NCI-H1105 (cell line): ENCODE data around the gene TRIM62.
A peak's percentile ranks its signal among the peaks of the same experiment; 100 is the strongest.
"Not testable (repeated sequence)": the region's sequence is repeated elsewhere in the genome, so short reads cannot be mapped to it uniquely, and the experiment has no call there.

Experiments used
- DNase-seq: peaks from one replicate; lab custom pipeline; 2025; lab: John Stamatoyannopoulos, UW

TRIM62 gene

GRCh38 chr1:33133478-33134105 lies 48.3 kb downstream of the TRIM62 start:
- DNase-seq = no peak

- no peak for DNase-seq
These were observed 49.3 kb downstream of the TRIM62 start for GRCh38 chr1:33132549-33132948.

GRCh38 chr1:33131191-33131590 lies 50.7 kb downstream of the TRIM62 start:
- no peak for DNase-seq

DNA sequence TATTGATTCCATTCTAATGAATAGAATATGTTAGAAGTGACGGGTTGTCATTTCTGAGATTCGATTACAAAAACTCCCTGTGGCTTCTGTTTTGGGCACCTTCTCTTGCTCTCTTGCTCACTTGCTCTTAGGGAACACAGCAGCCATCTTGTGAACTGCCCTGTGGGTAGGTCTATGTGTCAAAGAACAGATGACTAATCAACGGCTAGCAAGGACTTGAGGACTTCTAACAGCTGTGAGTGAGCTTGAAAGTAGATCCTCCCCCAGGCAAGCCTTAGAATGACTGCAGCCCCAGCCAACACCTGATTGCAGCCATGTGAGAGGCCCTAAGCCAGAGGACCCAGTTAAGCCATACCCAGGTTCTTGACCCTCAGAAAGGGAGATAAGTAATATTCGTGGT lies 51.5 kb downstream of the TRIM62 start:
- DNase-seq = no peak

- no peak for DNase-seq
These were observed 53.1 kb downstream of the TRIM62 start for GRCh38 chr1:33128781-33129180.

- peak; percentile 99 for DNase-seq
These were observed 54.6 kb downstream of the TRIM62 start for GRCh38 chr1:33127001-33127823.

- DNase-seq = no peak
These were observed 55.3 kb downstream of the TRIM62 start for GRCh38 chr1:33126411-33127000.

GRCh38 chr1:33124647-33125046 lies 57.2 kb downstream of the TRIM62 start:
- DNase-seq = not testable (repeated sequence)

GRCh38 chr1:33123266-33123665 lies 58.6 kb downstream of the TRIM62 start:
- no peak for DNase-seq

GRCh38 chr1:33122483-33123178 lies 59.2 kb downstream of the TRIM62 start:
- DNase-seq = no peak

DNA sequence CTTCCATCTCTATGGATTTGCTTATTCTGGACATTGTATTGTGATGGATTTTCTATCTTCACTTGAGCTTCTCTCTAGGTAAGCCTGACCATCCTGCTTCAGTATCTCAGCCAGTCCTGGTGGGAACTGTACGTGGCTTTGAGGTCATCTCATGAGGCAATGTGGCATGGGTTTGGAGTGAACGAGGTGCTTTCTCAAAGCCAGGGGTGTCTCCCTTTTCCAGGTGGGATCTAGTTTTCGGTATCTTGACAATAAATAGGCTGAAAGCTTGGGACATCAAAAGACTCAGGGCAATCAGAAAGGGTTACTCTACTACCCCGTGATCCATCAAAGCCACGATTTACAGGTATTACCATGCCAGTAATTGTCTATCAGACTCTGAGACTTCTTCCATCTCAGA lies 60.1 kb downstream of the TRIM62 start:
- no peak for DNase-seq

DNA sequence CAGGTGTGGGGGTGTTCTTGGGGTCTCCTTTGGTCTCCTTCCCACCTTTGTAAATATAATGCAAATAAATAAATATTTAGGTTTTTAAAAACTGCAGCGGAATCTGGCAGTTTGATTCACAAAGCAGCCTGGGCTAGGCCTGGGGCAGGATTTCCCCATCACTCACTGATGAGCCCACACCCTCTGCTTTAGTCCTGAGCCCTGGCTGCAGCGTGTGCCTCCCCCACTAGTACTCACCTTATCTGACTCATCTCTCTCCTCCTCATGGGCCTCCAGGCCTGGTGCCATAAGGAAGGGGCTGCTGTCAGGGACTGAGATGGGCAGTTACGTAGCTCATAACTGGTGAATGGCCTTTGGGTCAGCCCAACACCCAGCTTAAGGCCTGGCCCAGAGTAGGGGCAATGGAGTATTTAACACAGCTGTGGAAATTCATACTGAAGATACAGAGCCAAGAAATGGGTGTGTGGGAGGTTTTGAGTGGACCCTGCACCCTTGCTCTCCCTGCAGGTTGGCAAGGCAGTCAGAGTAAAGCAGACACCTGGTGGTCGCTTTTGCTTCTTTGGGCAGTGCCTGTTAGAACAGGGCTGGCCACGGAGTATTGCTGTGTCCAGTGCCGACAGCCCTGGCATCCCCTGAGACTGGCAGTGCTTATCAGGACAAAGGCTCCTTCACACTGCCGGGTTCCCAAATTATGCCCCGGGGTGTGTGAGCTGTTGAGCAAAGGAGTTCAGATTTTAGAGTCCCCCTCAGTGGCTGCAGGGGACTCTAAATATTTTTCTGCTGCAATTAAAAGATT lies 61.2 kb downstream of the TRIM62 start:
- DNase-seq = no peak

DNA sequence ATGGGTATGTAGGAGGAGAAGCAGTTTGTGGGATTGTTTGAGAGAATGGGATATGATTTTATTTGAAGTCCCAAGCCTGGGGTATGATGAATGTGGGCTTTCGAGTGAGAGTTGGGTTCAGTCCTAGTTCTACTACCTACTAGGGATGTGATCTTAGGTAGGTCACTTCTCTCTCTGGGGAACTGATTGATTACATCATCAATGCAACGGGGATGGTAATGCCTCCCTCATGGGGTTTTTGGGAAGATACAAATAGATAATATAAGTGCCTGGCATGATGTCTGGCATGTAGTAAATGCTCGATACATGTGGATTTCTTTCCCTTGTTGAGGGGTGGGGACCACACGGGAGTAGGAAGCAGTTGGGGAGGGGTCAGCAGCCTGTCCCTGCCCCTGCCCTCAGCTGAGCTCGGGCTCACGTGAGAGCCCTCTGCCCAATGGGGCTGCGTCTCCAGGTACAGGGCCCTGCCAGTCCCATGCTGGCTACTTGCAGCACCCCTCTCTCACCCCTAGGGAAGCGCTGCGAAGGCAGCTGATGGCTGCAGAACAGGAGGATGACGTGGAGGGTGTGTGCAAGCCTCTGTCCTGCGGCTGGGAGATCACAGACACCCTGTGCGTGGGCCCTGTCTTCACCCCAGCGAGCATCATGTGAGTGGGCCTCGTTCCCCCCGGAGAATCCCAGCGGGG lies 62.2 kb downstream of the TRIM62 start:
- no peak for DNase-seq

DNA sequence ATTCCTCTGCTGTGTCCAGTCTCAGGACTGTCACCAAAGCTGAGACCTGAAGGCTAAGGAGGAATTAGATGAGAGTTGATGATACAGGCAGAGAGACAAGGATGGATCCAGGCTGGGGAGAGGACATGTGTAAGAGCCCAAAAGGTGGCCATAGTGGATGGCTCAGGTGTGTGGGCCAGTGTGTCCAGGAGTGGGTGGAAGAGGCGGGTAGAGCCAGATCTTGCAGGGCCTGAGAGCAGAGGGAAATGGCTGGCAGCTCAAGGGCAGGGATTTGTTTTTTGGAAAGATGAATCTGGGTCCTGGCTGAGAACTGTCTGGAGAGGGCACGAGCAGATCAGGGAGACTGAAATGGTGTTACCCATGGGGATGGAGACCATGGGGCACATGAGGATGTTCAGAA lies 62.8 kb downstream of the TRIM62 start:
- no peak for DNase-seq

DNA sequence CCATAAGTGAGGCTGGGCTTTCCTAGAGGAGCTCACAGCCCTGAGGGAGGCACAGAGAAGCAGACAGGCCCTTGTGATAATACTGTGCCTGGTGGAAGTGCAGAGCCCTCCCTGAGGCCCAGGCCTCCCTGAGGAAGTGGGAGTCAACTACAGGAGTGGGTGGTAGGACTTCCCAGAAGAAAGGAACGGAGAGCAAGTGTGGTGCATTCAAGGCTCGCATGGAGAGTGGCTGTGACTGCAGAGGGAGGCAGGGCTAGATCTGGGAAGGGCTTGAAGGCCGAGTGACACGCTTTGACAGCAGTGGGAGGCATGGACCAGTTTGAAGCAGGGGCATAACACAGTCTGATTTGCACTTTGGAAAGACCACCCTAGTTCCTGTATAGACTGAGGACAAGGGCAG lies 63.6 kb downstream of the TRIM62 start:
- no peak for DNase-seq

GRCh38 chr1:33117440-33118085 lies 64.3 kb downstream of the TRIM62 start:
- no peak for DNase-seq

GRCh38 chr1:33111965-33112364 lies 69.9 kb downstream of the TRIM62 start:
- DNase-seq = no peak

DNA sequence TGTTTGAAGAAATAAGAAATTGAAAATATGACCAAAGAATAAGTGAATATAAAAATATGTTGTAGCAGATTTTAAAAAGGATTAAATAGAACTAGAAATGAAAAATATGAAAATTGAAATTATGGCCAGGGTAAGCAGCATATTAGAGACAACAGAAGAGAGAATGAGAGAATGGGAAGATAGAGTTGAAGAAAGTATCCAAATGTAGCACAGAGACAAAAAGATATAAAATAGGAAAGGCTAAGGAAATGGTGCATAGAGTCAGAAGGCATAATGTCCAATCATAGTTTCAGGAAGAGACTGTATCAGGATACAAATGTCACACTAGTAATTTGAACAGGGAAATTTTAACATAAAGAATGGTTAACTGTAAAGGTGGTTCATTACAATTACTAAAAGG lies 71.4 kb downstream of the TRIM62 start:
- no peak for DNase-seq

GRCh38 chr1:33100119-33100415 lies 81.8 kb downstream of the TRIM62 start:
- DNase-seq = not testable (repeated sequence)

GRCh38 chr1:33099290-33100118 lies 82.3 kb downstream of the TRIM62 start:
- DNase-seq = no peak
